Measurements from ENCODE around the gene ERFL.

The ERFL gene

DNA sequence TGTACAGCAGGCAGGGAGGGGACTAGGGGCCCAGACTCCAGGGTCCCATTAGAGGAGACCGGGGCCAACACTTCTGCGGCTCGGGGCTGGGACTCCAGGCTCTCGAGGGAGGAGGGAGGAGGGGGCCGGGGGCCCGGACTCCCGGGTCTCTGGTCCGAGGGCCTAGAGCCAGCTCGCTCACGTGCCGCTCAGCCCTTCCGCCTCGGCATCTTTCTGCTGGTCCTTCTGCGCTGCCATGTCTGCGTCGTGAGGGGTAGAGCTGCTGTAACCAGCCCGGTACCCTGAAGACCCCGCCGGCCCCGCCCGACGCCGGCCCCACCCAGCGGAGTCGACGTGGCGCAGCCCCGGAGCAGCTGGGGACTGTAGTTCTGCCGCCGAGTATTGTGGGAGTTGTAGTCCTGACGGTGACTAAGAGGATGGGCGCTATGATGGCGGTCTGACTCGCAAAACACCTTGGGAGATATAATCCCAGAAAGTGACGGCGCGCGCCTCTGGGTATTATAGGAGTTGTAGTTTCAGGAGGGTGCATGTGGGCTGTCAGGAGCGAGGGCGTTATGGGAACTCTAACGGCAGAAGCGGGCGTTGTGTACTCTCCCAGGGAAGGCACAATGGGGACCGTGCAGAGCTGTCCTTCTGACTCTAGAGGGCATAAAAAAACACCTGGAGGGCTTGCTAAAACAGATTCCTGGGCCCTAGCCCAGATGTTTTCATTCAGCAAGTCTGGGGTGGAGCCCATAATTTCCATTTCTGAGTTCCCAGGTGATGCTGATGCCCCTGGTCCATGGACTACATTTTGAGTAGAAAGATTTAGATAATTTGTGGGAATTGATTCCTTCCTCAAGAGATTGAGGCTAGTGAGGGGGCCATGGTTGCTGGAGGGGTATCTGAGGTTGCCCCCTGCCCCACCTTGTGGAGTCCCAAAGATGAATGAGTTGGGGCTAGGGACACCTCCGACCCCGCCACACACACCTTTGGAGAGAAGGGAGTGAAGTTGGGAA is 31.1 kb upstream of the ERFL start, which contains the start of gene RABAC1 (continued):
- TF ChIP-seq SCRT1 (tag by site-specific recombination; IDR thresholded peaks at IDR 0.05; ENCODE audit: borderline replicate concordance) (no peak), ZNF239 (tag by site-specific recombination; IDR thresholded peaks at IDR 0.05) (no peak), ZNF549 (tag by site-specific recombination; IDR thresholded peaks at IDR 0.05) (no peak), ZNF221 (tag by site-specific recombination; IDR thresholded peaks at IDR 0.05; ENCODE audit: borderline replicate concordance) (no peak), ZNF214 (tag by site-specific recombination; IDR thresholded peaks at IDR 0.05; ENCODE audit: borderline replicate concordance) (no peak), ZNF391 (tag by site-specific recombination; IDR thresholded peaks at IDR 0.05; ENCODE audit: borderline replicate concordance, low read depth) (no peak), SP7 (tag by site-specific recombination; IDR thresholded peaks at IDR 0.05) (no peak), ZNF24 (tag by site-specific recombination; IDR thresholded peaks at IDR 0.05) (peak; percentile 60; the same call in 1 of the 2 replicates), ZNF610 (tag by site-specific recombination; IDR thresholded peaks at IDR 0.05; ENCODE audit: borderline replicate concordance) (no peak), ZNF558 (tag by site-specific recombination; IDR thresholded peaks at IDR 0.05) (peak; percentile 24; the same call in 1 of the 2 replicates), ZNF571 (tag by site-specific recombination; IDR thresholded peaks at IDR 0.05) (no peak), ZNF37A (tag by site-specific recombination; IDR thresholded peaks at IDR 0.05) (no peak), ZNF596 (tag by site-specific recombination; IDR thresholded peaks at IDR 0.05) (no peak), MYNN (tag by site-specific recombination; IDR thresholded peaks at IDR 0.05; ENCODE audit: borderline replicate concordance) (no peak)
- TF ChIP-seq, protein P1, sequence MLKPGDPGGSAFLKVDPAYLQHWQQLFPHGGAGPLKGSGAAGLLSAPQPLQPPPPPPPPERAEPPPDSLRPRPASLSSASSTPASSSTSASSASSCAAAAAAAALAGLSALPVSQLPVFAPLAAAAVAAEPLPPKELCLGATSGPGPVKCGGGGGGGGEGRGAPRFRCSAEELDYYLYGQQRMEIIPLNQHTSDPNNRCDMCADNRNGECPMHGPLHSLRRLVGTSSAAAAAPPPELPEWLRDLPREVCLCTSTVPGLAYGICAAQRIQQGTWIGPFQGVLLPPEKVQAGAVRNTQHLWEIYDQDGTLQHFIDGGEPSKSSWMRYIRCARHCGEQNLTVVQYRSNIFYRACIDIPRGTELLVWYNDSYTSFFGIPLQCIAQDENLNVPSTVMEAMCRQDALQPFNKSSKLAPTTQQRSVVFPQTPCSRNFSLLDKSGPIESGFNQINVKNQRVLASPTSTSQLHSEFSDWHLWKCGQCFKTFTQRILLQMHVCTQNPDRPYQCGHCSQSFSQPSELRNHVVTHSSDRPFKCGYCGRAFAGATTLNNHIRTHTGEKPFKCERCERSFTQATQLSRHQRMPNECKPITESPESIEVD (tag by site-specific recombination; IDR thresholded peaks at IDR 0.05): no peak
- TF ChIP-seq, protein P2, sequence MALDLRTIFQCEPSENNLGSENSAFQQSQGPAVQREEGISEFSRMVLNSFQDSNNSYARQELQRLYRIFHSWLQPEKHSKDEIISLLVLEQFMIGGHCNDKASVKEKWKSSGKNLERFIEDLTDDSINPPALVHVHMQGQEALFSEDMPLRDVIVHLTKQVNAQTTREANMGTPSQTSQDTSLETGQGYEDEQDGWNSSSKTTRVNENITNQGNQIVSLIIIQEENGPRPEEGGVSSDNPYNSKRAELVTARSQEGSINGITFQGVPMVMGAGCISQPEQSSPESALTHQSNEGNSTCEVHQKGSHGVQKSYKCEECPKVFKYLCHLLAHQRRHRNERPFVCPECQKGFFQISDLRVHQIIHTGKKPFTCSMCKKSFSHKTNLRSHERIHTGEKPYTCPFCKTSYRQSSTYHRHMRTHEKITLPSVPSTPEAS (tag by site-specific recombination; IDR thresholded peaks at IDR 0.05): no peak
- TF ChIP-seq, protein P3, sequence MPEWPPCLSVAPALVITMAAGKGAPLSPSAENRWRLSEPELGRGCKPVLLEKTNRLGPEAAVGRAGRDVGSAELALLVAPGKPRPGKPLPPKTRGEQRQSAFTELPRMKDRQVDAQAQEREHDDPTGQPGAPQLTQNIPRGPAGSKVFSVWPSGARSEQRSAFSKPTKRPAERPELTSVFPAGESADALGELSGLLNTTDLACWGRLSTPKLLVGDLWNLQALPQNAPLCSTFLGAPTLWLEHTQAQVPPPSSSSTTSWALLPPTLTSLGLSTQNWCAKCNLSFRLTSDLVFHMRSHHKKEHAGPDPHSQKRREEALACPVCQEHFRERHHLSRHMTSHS (tag by site-specific recombination; IDR thresholded peaks at IDR 0.05): no peak
- TF ChIP-seq, protein P4, sequence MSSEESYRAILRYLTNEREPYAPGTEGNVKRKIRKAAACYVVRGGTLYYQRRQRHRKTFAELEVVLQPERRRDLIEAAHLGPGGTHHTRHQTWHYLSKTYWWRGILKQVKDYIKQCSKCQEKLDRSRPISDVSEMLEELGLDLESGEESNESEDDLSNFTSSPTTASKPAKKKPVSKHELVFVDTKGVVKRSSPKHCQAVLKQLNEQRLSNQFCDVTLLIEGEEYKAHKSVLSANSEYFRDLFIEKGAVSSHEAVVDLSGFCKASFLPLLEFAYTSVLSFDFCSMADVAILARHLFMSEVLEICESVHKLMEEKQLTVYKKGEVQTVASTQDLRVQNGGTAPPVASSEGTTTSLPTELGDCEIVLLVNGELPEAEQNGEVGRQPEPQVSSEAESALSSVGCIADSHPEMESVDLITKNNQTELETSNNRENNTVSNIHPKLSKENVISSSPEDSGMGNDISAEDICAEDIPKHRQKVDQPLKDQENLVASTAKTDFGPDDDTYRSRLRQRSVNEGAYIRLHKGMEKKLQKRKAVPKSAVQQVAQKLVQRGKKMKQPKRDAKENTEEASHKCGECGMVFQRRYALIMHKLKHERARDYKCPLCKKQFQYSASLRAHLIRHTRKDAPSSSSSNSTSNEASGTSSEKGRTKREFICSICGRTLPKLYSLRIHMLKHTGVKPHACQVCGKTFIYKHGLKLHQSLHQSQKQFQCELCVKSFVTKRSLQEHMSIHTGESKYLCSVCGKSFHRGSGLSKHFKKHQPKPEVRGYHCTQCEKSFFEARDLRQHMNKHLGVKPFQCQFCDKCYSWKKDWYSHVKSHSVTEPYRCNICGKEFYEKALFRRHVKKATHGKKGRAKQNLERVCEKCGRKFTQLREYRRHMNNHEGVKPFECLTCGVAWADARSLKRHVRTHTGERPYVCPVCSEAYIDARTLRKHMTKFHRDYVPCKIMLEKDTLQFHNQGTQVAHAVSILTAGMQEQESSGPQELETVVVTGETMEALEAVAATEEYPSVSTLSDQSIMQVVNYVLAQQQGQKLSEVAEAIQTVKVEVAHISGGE (tag by site-specific recombination; conservative IDR thresholded peaks at IDR 0.05; ENCODE audit: low read depth): peak; percentile 23; the same call in 1 of the 2 replicates
- TF ChIP-seq, protein P5, sequence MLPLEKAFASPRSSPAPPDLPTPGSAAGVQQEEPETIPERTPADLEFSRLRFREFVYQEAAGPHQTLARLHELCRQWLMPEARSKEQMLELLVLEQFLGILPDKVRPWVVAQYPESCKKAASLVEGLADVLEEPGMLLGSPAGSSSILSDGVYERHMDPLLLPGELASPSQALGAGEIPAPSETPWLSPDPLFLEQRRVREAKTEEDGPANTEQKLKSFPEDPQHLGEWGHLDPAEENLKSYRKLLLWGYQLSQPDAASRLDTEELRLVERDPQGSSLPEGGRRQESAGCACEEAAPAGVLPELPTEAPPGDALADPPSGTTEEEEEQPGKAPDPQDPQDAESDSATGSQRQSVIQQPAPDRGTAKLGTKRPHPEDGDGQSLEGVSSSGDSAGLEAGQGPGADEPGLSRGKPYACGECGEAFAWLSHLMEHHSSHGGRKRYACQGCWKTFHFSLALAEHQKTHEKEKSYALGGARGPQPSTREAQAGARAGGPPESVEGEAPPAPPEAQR (tag by site-specific recombination; IDR thresholded peaks at IDR 0.05): no peak
- TF ChIP-seq, protein P6, sequence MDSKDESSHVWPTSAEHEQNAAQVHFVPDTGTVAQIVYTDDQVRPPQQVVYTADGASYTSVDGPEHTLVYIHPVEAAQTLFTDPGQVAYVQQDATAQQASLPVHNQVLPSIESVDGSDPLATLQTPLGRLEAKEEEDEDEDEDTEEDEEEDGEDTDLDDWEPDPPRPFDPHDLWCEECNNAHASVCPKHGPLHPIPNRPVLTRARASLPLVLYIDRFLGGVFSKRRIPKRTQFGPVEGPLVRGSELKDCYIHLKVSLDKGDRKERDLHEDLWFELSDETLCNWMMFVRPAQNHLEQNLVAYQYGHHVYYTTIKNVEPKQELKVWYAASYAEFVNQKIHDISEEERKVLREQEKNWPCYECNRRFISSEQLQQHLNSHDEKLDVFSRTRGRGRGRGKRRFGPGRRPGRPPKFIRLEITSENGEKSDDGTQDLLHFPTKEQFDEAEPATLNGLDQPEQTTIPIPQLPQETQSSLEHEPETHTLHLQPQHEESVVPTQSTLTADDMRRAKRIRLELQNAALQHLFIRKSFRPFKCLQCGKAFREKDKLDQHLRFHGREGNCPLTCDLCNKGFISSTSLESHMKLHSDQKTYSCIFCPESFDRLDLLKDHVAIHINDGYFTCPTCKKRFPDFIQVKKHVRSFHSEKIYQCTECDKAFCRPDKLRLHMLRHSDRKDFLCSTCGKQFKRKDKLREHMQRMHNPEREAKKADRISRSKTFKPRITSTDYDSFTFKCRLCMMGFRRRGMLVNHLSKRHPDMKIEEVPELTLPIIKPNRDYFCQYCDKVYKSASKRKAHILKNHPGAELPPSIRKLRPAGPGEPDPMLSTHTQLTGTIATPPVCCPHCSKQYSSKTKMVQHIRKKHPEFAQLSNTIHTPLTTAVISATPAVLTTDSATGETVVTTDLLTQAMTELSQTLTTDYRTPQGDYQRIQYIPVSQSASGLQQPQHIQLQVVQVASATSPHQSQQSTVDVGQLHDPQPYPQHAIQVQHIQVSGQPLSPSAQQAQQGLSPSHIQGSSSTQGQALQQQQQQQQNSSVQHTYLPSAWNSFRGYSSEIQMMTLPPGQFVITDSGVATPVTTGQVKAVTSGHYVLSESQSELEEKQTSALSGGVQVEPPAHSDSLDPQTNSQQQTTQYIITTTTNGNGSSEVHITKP (tag by site-specific recombination; IDR thresholded peaks at IDR 0.05): peak; percentile 70
- TF ChIP-seq, protein P7, sequence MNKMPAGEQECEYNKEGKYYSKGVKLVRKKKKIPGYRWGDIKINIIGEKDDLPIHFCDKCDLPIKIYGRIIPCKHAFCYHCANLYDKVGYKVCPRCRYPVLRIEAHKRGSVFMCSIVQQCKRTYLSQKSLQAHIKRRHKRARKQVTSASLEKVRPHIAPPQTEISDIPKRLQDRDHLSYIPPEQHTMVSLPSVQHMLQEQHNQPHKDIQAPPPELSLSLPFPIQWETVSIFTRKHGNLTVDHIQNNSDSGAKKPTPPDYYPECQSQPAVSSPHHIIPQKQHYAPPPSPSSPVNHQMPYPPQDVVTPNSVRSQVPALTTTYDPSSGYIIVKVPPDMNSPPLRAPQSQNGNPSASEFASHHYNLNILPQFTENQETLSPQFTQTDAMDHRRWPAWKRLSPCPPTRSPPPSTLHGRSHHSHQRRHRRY (tag by site-specific recombination; IDR thresholded peaks at IDR 0.05): no peak
- TF ChIP-seq, protein P8, sequence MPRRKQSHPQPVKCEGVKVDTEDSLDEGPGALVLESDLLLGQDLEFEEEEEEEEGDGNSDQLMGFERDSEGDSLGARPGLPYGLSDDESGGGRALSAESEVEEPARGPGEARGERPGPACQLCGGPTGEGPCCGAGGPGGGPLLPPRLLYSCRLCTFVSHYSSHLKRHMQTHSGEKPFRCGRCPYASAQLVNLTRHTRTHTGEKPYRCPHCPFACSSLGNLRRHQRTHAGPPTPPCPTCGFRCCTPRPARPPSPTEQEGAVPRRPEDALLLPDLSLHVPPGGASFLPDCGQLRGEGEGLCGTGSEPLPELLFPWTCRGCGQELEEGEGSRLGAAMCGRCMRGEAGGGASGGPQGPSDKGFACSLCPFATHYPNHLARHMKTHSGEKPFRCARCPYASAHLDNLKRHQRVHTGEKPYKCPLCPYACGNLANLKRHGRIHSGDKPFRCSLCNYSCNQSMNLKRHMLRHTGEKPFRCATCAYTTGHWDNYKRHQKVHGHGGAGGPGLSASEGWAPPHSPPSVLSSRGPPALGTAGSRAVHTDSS (tag by site-specific recombination; IDR thresholded peaks at IDR 0.05): no peak
